AG09319 (cell line): ENCODE results near the gene RPL38.
A peak's percentile ranks its signal among the peaks of the same experiment; 100 is the strongest.

Source experiments
- DNase-seq: peaks from one replicate; pipeline ENCODE4 v3.0.0-alpha.2; 2010; ENCODE audit warnings: low read depth; ENCODE audit errors: extremely low read depth
- CTCF ChIP-seq: IDR thresholded peaks from 2 replicates; pipeline ENCODE4 v1.5.1; 2011; ENCODE audit warnings: low read depth, mild to moderate bottlenecking, inconsistent platforms, low read length, moderate library complexity

The RPL38 gene

GRCh38 chr17:74211141-74211911 lies 7.8 kb downstream of the RPL38 start:
- no peak for DNase-seq
- TF ChIP-seq CTCF: no peak

GRCh38 chr17:74211912-74212208 lies 8.4 kb downstream of the RPL38 start:
- no peak for DNase-seq
- TF ChIP-seq CTCF: no peak

GRCh38 chr17:74212209-74212912 lies 8.9 kb downstream of the RPL38 start:
- no peak for DNase-seq

GRCh38 chr17:74212913-74213791 lies 9.7 kb downstream of the RPL38 start, which contains the start of gene TTYH2:
TSS of gene TTYH2 (plus strand) at chr17:74213571. CDS start at chr17:74213588, 17 bp downstream.
- peak; percentile 61 for DNase-seq
- TF ChIP-seq CTCF: peak; percentile 26

More at GRCh38 chr17:74212209-74212912, 8.9 kb downstream of the RPL38 start:
- no peak for TF ChIP-seq CTCF

GRCh38 chr17:74213861-74214391 lies 10.4 kb downstream of the RPL38 start:
- no peak for DNase-seq
- no peak for TF ChIP-seq CTCF

GRCh38 chr17:74214484-74215341 lies 11.2 kb downstream of the RPL38 start:
- no peak for DNase-seq
- TF ChIP-seq CTCF: no peak
